ENCODE measurements around the gene SPINDOC.
A peak's percentile ranks its signal among the peaks of the same experiment; 100 is the strongest.
"Not testable (repeated sequence)": the region's sequence is repeated elsewhere in the genome, so short reads cannot be mapped to it uniquely, and the experiment has no call there.

The SPINDOC gene

GRCh38 chr11:63853476-63853875, 40.2 kb downstream of the SPINDOC start:
- no peak for DNase-seq (ENCODE audit: low read depth in 2 of 2, low spot score in 1 of 2)

GRCh38 chr11:63854696-63855095, 41.4 kb downstream of the SPINDOC start:
- no peak for DNase-seq (ENCODE audit: low read depth in 2 of 2, low spot score in 1 of 2)

GRCh38 chr11:63855975-63856374, 42.7 kb downstream of the SPINDOC start:
- DNase-seq (ENCODE audit: low read depth in 2 of 2, low spot score in 1 of 2) = no peak

GRCh38 chr11:63858628-63859550, 45.6 kb downstream of the SPINDOC start:
- no peak for DNase-seq (ENCODE audit: low read depth in 2 of 2, low spot score in 1 of 2)

- no peak for DNase-seq (ENCODE audit: low read depth in 2 of 2, low spot score in 1 of 2)
These were observed 49.7 kb downstream of the SPINDOC start for GRCh38 chr11:63862923-63863322.

- DNase-seq (ENCODE audit: low read depth in 2 of 2, low spot score in 1 of 2) = not testable (repeated sequence)
These were observed 50.4 kb downstream of the SPINDOC start for GRCh38 chr11:63863620-63864019.

GRCh38 chr11:63866211-63866610, 53.0 kb downstream of the SPINDOC start:
- DNase-seq (ENCODE audit: low read depth in 2 of 2, low spot score in 1 of 2) = peak; percentile 35 to 50

GRCh38 chr11:63867511-63867910, 54.3 kb downstream of the SPINDOC start:
- no peak for DNase-seq (ENCODE audit: low read depth in 2 of 2, low spot score in 1 of 2)

- DNase-seq (ENCODE audit: low read depth in 2 of 2, low spot score in 1 of 2) = no peak
These were observed 55.3 kb downstream of the SPINDOC start for GRCh38 chr11:63868399-63869064.

GRCh38 chr11:63869171-63869591, 55.9 kb downstream of the SPINDOC start:
- DNase-seq (ENCODE audit: low read depth in 2 of 2, low spot score in 1 of 2) = no peak

- DNase-seq (ENCODE audit: low read depth in 2 of 2, low spot score in 1 of 2) = no peak
These were observed 56.4 kb downstream of the SPINDOC start for GRCh38 chr11:63869683-63870082.

- DNase-seq (ENCODE audit: low read depth in 2 of 2, low spot score in 1 of 2) = no peak
These were observed 57.3 kb downstream of the SPINDOC start for GRCh38 chr11:63870351-63871140.

GRCh38 chr11:63871962-63872799, 58.9 kb downstream of the SPINDOC start:
- peak in 1 of 2 donors; percentile 22 for DNase-seq (ENCODE audit: low read depth in 2 of 2, low spot score in 1 of 2)

- DNase-seq (ENCODE audit: low read depth in 2 of 2, low spot score in 1 of 2) = no peak
These were observed 59.5 kb downstream of the SPINDOC start for GRCh38 chr11:63872800-63873197.

- DNase-seq (ENCODE audit: low read depth in 2 of 2, low spot score in 1 of 2) = no peak
These were observed 60.1 kb downstream of the SPINDOC start for GRCh38 chr11:63873311-63873710.

GRCh38 chr11:63874511-63874910, 61.3 kb downstream of the SPINDOC start:
- no peak for DNase-seq (ENCODE audit: low read depth in 2 of 2, low spot score in 1 of 2)

- no peak for DNase-seq (ENCODE audit: low read depth in 2 of 2, low spot score in 1 of 2)
These were observed 62.3 kb downstream of the SPINDOC start for GRCh38 chr11:63875506-63876065.

- DNase-seq (ENCODE audit: low read depth in 2 of 2, low spot score in 1 of 2) = no peak
These were observed 63.4 kb downstream of the SPINDOC start for GRCh38 chr11:63876616-63877015.

Measured in stimulated activated CD8-positive, alpha-beta memory T cell treated with anti-CD3 and anti-CD28 coated beads, Interleukin-4, amount 100 ng/mL, for 4 hours (primary cell).